ENCODE data around the gene FGD5. TPM values are rescaled to one million over a fixed set of nuclear protein-coding genes. Genes with fewer than 3 reads are reported as not detected.
A peak's percentile ranks its signal among the peaks of the same experiment; 100 is the strongest.

FGD5 gene
- total RNA-seq: 15.2 TPM
- long read RNA-seq, full-length matches to known transcripts: 4 of 14 reads
- long read RNA-seq, partial matches to known transcripts: 5 of 14 reads
- long read RNA-seq, other reads (novel, unspliced or antisense): 5 of 14 reads

DNA sequence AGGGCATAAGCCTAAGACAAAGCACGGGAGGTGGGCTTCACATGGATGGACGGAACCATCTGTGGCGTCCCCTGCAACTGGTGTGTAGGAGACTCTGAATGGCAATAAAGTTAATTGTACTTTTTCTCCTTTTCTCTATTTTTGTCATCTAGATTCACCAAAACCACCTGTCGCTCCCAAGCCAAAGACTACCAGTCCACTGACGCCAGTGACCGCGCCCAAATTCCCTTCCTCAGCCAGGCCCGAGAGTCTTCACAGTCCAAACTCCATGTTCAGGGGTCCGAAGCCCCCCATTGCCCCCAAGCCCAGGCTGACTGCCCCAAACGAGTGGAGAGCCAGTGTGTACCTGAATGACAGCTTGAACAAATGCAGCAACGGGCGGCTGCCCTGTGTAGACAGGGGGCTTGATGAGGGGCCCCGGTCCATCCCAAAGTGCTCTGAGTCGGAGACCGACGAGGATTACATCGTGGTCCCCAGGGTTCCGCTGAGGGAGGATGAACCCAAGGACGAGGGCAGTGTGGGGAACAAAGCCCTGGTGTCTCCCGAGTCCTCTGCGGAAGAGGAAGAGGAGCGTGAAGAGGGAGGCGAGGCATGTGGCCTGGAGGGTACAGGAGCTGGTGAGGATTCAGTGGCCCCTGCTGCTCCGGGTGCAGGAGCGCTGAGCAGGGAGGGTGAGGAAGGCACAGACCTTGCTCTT lies at the start of gene FGD5:
FGD5 (plus strand) TSS at position 159 of the 697 bp plus-strand sequence; CDS start at position 269, 110 bp downstream.
- ATAC-seq (ENCODE audit: poor library complexity): no peak
- intact Hi-C loops (cut with DNase I): no loop called here
- no peak for DNase-seq

GRCh38 chr3:14769544-14770325 lies 49.0 kb upstream of the FGD5 start:
- DNase-seq (peak; percentile 17), ATAC-seq (ENCODE audit: poor library complexity) (no peak)
- intact Hi-C loops (cut with DNase I): no loop called here

DNA sequence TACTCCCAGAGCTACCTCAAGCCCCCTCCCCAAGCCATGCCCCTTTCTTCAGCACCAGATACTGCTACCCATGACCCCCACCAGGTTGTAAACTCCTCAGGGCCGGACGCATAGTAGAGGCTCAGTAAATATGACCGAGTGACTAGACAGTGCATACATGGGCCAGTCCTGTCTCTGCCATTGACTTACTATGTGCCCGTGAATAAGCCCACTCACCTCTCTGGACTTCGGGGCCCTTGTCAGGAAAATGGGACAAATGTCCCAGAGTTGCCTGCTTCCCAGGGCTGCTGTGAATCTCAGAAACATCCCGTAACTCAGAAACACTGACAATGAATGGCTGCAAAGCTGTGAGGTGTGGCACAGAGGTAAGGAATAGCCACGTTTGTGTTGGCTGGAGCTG lies 48.2 kb upstream of the FGD5 start:
- DNase-seq (no peak), ATAC-seq (ENCODE audit: poor library complexity) (no peak)
- intact Hi-C loops (cut with DNase I): no loop called here

DNA sequence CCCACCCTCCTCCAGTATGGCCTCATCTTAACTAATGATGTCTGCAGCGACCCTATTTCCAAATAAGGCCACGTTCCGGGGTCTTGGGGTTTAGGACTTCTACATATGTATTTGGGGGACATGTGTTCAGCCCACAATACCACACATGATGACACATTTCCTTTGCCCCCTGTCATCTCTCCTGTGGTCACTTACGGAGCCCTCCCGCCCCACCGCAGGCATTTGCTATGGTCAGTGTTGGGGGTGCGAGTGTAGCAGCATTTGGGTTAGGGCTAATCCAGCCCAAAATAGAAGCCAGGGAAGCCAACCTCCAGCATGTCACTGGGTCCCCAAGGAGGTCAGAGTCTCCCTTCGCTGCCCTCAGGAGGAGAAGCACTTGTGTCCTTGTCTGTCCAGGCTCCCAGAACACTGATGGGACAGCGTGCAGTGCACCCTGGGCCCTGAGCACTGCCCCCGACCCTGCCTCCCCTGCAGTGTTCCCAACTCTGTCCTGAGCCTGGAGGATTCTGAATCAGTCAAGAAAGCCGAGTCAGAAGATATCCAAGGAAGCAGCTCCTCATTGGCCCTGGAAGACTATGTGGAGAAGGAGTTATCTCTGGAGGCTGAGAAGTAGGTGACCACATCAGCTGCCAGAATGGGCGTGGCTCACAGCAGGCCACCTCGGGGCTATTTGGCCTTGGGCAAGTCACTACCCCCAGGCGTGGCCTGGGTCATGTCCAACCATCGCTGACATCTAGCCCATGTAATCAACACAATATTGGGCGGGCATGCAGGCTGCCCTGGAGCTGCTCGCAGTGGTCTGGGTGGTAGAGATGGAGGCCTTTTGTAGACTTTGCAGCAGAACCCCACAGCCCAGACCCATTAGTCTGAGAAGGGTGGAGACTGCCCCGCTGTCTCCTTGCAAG lies 46.9 kb upstream of the FGD5 start:
- intact Hi-C loops (cut with DNase I): no loop called here
- DNase-seq (no peak), ATAC-seq (ENCODE audit: poor library complexity) (no peak)

DNA sequence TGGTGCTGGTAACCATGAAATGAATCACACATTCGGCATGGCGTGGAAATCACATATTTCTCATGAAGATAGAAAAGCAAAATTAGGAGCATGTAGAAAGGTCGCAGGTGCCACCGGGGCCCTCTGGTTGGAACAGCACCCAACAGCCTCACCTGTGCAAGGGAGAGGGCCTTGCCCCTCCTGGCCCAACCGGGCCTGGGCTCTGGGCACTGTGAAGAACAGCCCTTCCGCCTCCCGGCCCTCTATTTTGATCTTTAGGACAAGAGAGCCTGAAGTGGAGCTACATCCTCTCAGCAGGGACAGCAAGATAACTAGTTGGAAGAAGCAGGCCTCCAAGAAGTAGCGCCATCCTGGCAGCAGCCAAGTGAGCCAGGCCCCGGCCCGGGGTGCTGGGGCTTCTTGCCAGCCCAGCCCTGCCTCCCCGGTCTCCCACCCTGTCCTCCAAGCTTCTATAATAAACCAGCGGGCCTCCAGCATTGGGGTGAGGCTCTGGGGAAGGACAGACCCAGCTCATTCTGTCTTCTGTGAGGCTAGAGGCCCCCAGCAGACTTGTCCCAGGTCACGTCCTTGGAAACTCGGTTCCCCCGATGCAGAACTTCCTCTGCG lies 46.1 kb upstream of the FGD5 start:
- ATAC-seq (ENCODE audit: poor library complexity) (no peak), DNase-seq (no peak)
- intact Hi-C loops (cut with DNase I): no loop called here

- intact Hi-C loops (cut with DNase I): no loop called here
- DNase-seq: no peak
- ATAC-seq (ENCODE audit: poor library complexity): no peak
Measured at GRCh38 chr3:14773281-14773680, 45.5 kb upstream of the FGD5 start.

GRCh38 chr3:14773691-14774128 lies 45.1 kb upstream of the FGD5 start:
- ATAC-seq (ENCODE audit: poor library complexity) (no peak), DNase-seq (no peak)
- intact Hi-C loops (cut with DNase I): no loop called here

DNA sequence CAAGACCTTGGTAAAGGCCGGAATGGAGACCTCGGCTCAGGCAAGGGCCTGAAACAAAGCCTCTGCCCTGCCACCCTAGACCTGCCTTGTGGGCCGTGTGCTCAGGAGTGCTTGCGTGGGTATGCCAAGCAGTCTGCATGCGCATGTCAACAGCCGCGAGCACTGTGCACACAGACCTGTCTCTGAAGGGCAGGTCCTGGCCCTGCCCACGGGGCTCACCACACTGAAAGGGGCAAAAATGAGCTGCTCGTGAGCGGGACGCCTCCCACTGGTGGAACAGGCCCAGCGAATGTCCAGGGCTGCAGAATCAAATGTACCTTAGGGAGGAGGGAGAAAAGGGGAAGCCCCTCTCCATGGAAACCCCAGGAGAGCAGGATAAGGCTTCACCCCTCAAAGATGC lies 44.3 kb upstream of the FGD5 start:
- ATAC-seq (ENCODE audit: poor library complexity): no peak
- DNase-seq: peak; percentile 22
- intact Hi-C loops (cut with DNase I): no loop called here

- ATAC-seq (ENCODE audit: poor library complexity) (no peak), DNase-seq (no peak)
- intact Hi-C loops (cut with DNase I): no loop called here
Measured at GRCh38 chr3:14775011-14775410, 43.8 kb upstream of the FGD5 start.

DNA sequence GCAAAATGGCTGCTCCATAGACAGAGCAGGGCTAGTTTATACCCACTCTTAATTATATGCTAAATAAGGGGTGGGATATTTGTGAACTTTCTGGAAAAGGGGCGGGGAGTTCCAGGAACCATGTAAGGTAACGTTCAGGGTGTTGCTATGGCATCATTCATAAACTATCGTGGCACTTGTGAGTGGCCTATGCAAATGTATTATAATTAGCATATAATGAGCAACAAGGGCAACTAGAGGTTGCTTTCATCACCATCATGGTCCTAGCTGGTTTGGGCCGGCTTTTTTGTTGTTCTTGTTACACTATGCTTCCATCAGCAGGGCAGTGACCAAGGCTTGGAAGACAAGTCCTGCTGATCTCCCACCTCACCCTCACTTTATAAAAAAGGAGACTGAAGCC lies 43.2 kb upstream of the FGD5 start:
- DNase-seq (no peak), ATAC-seq (ENCODE audit: poor library complexity) (no peak)
- intact Hi-C loops (cut with DNase I): no loop called here

DNA sequence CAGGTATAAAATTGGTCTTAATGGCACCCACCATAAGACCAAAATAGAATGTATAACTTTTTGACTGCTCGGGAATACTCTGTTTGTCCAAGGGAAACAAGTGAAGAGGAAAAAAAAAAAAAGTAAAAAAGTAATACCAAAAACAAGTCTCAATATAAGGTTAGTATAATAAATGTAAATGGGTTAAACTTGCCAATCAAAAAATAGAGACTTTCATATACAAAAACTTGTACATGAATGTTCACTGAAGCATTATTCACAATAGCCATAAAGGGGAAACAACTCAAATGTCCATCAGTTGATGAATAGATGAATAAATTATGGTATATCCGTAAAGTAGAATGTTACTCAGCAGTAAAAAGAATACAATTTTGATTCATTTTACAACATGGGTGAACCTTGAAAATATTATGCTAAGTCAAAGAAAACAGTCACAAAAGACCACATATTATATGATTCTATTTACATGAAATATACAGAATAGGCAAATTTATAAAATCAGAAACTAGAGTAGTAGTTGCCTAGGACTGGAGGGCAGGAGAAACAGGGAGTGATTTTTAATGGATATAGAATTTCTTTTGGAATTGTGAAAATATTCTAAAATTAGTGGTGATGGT lies 39.6 kb upstream of the FGD5 start:
- DNase-seq: no peak
- intact Hi-C loops (cut with DNase I): no loop called here

DNA sequence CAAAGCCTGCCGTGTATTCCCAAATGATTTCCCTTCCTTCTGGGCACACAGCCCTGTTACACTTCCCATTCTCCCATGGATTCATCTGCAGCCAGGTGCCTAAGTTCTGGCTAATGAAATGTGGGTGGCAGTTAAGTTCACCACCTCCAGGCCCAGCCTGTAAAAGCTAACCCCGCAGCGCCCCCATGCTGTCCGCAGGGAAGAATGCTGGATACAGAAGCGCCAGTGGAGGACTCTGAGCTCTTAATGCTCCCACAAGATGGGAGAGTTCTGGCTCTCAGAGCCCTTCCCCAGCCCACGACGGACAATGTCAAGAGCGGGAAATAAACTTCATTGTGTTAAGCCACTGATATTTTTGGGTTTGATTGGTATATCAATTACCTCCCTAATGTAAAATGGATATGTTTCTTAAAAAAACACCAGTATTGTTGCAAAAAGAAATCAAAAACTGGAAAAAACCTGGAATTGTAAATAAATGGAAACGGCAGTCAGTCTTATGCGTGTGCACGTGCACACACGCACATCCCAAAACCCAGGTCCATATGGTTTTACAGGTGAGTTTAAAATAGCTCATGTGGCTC lies 37.7 kb upstream of the FGD5 start:
- ATAC-seq (ENCODE audit: poor library complexity): peak; percentile 91
- intact Hi-C loops (cut with DNase I): loop anchor here (2.0 kb wide), 1 partner anchor 108 kb away; no protein-coding TSS in a partner anchor

More for the DNA sequence above, 39.6 kb upstream of the FGD5 start:
- ATAC-seq (ENCODE audit: poor library complexity): no peak

DNA sequence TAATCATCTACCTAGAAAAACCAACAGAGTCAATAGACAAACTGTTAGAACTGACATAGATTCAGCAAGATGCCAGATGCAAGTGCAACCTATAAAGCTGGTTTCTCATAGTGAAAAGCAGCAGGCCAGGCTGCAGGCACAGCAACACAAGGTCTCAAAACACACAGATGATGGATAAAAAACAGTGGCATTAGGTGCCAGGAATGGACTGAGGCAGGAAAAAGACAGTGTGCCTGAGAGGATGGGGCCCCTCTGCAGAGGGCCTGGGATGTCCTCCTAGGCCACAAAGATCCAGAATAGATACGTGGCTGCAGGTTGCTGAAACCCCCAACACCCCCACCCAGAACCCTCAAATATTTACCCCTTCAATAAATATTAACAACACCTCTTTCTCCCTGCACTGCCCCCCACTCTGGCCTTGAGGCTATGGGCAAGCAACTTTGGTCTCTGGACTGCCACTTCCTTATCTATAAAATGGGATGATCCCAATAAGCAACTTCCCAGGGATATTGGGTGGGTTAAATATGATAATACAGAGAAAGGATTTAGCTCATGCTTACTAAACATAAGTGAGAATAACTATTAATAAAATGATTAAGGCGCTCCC lies 35.2 kb upstream of the FGD5 start:
- no peak for ATAC-seq (ENCODE audit: poor library complexity)
- intact Hi-C loops (cut with DNase I): no loop called here
- DNase-seq: no peak

More for the DNA sequence above, 37.7 kb upstream of the FGD5 start:
- peak; percentile 68 for DNase-seq

DNA sequence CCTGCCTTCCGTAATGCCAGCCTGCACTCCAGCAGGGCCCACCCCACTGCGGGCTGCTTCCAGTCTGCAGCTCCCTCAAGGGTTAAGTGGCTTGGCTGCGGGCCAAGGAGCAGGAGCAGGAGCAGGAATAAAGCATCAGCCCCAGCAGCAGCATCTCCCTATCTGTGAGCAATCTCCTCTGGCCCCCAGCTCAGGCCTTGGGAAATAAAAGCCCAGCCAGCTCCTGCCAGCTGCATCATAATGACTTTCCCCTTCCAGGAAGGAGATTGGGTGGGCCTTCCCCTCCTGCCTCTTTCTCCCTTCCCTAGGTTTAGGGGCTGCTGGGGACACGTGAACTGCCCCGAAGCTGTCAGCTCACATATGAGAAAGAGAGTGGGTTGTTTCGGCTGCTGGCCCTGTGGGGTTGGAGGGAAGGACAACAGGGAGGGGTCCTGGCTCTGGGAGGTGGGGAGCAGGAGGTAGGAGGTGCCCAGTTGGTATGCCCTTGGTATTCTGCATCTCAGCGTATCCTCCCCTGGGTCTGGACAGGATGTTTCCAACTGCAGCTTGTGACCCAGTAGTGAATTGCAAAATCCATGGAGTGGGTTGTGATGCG lies 34.6 kb upstream of the FGD5 start:
- peak; percentile 37 for DNase-seq
- intact Hi-C loops (cut with DNase I): no loop called here
- ATAC-seq (ENCODE audit: poor library complexity): no peak

DNA sequence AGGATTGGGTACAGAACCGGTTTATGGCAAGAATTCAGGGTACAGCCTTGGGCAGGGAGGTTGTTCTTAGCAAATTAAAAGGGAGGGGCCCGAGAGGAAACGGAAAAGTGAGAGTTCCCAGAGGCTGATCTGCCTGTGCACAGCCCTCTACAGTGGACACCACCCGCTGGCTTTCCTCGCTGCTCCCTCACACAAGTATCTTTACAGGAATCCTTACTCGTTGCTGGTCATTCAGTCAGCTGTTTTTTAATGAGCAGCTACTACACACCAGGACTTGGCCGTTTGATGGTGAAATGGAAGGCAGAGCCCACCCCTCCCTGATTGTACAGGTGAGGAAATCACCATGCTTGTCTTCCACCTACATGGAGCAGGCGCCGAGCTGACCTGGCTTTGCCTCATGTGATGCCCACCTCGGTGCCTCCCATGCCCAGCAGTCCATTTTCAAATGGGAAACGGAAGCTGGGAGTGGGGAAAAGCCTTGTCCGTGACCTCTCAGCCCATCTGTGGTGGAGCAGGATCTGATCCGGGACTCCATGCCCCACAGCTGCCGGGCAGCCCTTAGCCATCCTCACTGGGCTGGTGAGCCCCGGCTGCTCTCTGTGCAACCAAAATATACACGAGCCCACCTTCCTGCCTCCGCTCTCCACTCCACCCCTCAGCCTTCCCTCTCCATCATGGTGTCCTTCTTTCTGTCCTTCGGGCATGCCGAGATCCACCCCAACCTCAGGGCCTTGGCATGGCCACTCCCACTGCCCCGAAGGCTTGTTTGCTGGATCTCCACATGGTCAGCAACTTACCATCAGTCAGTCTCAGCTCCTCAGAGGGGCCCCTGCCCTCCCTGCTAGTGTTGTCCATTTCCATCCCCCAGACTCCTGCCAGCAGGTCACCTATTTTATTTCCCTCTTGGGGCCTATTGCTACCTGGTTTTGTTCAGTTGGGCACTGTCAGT lies 33.3 kb upstream of the FGD5 start:
- DNase-seq: peak; percentile 30
- ATAC-seq (ENCODE audit: poor library complexity): no peak
- intact Hi-C loops (cut with DNase I): no loop called here

GRCh38 chr3:14786369-14786768 lies 32.4 kb upstream of the FGD5 start:
- intact Hi-C loops (cut with DNase I): no loop called here
- ATAC-seq (ENCODE audit: poor library complexity) (no peak), DNase-seq (no peak)

Data from Right ventricle myocardium superior (tissue), 1 donor.